Putamen (tissue), 1 donor: ENCODE results near the gene GNA14.
"Not testable (repeated sequence)": the region's sequence is repeated elsewhere in the genome, so short reads cannot be mapped to it uniquely, and the experiment has no call there.

ENCODE experiments used
- DNase-seq: peaks from one replicate; pipeline ENCODE4 v3.0.0-alpha.2; 2016; ENCODE audit warnings: low spot score

GNA14 gene

GRCh38 chr9:77449240-77450084, 198.7 kb downstream of the GNA14 start:
- no peak for DNase-seq

- DNase-seq = no peak
Observed at GRCh38 chr9:77447646-77448045, 200.5 kb downstream of the GNA14 start.

GRCh38 chr9:77442436-77442835, 205.7 kb downstream of the GNA14 start:
- no peak for DNase-seq

- not testable (repeated sequence) for DNase-seq
Observed at GRCh38 chr9:77441124-77441523, 207.0 kb downstream of the GNA14 start.

GRCh38 chr9:77440057-77440456, 208.1 kb downstream of the GNA14 start:
- DNase-seq = peak; percentile 28

DNA sequence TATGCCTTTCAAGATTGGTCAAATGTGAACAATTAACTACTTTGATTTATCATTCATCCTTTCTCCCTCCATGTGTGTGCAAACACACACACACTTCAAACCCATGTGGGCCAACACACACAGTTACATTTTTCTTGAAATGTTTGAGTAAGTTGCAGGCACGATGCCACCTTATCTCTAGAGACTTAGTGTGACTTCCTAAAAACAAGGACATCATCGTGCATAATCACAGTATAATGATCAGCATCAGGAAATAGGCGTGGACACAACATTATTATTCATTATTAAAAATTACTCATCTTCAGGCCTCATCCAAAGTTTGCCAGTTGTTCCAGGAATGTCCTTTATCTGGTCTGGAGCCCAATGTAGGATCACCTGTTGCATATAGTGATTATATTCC, 209.5 kb downstream of the GNA14 start:
- DNase-seq = no peak

GRCh38 chr9:77435688-77436087, 212.4 kb downstream of the GNA14 start:
- DNase-seq = no peak

GRCh38 chr9:77435277-77435676, 212.8 kb downstream of the GNA14 start:
- no peak for DNase-seq

DNA sequence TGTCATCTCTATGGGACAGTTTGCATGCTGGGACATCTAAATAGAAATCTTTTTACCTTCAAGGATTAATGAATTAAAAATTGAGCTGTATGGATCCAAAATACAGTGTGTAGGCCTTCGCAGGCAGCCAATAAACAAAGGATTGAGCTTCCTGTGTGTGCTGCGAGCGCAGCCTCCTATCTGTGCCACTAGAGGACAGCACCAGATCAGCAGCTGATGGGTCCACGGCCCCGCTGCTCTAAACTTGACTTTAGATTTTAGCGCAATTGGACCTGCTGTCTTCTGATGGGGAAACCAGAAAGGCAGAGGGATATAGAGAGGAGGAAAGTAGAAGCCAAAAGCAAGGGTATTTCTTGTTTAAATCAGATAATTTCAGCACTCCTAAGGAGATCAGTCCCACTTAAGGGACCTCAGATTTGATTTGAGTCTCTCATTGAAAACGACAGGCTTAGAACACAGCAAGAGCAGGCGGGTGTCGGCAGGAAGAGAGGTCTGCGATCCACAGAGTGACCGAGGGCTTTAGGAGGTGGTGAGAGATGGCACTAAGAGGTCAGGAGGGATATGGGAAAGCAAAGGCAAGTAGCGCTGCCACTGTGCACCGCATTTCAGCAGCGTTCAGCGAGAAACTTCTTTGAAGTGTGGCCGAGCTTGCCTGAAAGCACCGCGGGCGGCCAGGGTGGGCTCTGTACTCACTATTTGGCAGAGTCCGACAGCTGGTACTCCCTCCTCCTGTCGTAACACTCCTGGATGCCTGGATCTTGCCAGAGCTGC, 214.3 kb downstream of the GNA14 start:
- DNase-seq = peak; percentile 74

DNA sequence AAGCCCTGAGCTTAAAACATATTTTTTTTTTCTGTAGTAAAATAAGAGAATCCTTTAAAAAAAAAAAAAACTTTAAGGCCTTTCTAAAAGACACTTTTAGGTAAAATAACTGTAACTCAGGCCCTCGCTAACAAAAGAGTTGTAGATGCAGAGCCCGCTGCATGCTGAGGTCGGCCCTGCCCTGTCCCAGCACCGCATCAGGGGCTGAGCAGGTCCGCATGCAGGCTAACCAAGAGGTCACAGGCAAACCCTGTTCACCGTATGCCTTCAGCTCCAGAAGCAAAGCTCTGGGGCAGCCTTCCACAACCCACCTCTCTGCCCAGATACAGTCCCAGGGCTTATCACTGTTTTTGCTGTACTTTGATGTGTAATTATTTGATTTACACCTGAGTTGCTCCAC, 216.1 kb downstream of the GNA14 start:
- DNase-seq = no peak

- no peak for DNase-seq
Observed at GRCh38 chr9:77429928-77430327, 218.2 kb downstream of the GNA14 start.

DNA sequence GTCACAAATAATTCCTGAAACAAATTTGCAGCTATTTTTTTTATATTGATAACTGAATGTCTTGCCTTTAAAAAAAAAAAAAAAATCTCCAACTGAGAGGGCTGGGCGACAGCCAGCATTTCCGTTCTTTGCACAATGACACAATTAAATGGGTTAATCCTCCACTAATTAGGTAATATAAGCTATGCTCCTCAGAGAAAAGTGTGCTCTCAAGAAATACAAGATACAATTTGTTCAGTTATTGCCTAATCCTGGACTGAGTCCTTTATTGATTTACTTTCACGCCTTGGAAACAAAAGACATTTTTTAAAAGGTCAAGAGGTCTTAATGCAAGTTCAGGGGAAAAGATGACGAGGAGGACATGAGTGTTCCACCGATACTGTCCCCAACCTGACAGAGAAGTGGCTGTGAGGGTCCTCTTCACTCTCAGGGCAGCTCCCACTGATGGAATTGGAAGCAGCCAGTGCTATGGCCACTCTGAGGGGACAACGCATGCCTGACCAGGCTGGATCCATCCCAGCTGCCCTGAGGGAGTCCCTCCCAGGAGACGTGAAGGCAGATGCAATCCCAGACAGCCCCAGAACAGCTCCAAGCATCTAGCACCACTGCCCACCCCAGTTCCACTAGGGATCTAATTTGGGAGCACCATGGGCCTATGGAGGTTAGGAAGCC, 220.7 kb downstream of the GNA14 start:
- no peak for DNase-seq

DNA sequence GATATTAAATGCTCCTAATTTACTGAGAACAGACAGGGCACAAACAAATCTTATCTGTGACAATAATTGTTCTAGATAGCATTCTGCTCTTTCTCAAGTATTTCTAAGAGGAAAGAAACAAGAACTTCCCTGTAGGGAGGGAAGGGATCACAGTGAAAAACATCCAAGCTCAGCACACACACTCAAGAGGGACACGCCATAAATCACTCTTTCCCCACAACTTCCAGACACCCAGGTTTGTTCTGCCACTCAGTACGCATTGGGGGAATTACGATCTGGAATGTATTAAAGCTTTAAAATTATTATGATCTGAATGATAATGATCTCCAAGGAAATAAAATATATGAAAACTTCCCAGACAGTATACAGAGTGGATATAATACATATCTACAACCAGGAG, 221.4 kb downstream of the GNA14 start:
- DNase-seq = no peak

DNA sequence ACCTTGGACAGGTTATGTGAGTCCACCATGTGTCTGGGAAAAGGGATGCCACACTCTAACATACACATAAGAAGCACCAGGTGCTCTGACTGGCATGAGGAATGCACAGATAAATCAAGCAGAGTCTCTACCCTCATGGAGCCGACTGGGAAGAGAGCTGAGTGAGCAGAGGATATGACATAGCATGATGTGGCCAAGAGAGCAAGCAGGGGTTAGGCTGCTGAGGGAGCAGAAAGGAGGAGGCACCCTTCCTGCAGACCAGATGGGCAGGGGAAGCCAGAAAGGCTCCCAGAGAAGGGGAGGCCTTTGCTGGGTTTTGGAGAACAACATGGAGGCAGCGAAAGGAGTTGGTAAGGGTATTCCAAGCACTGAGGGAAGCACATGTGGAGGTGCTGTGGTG, 223.1 kb downstream of the GNA14 start:
- DNase-seq = no peak

DNA sequence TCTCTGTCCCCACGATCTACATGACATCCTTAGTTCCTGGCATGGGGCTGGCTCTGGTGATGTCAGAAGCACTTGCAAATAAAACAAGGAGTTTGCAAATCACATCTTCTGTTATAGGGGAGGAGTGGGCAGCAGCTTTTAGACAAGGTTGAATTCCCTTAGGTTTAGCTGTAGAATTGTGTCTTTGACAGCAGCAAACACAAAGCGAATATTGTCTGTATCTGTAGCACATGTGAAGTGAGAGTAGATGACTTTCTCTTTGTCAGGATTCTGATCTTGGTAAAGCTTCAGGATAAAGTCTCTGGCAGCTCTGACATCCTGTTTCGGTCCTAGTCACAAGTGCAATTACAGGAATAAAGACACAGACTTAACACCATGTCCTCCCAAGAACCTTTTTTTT, 224.3 kb downstream of the GNA14 start:
- DNase-seq = no peak

- no peak for DNase-seq
Observed at GRCh38 chr9:77422969-77423368, 225.2 kb downstream of the GNA14 start.

DNA sequence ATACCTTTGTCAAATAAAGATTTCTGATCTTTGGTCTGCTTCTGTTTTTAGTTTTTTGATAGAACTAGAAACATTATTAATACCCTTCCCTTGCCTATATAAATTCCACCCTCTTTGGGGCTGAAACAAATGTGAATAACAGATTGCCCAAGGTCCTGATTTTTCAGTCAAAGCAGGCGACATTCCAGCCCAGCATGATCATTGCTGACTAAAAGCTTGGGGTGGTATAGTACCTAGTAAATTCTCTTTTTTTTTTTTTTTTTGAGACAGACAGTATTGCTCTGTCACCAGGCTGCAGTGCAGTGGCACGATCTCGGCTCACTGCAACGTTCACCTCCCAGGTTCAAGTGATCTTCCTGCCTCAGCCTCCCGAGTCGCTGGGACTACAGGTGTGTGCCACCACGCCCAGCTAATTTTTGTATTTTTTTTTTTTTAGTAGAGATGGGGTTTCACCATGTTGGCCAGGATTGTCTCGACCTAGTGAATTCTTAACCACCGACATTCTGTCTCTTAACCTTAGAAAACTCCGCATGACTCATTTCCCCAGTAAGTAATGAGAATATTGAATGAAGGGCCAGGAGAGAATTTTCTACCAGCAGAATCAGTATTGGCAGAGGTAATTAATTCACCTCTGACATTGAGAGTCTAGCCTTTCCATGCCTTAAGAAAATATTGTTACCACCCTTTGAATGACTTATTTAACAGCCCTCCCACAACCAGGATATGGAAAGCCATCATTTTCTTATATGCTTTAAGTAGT, 226.4 kb downstream of the GNA14 start:
- DNase-seq = no peak

DNA sequence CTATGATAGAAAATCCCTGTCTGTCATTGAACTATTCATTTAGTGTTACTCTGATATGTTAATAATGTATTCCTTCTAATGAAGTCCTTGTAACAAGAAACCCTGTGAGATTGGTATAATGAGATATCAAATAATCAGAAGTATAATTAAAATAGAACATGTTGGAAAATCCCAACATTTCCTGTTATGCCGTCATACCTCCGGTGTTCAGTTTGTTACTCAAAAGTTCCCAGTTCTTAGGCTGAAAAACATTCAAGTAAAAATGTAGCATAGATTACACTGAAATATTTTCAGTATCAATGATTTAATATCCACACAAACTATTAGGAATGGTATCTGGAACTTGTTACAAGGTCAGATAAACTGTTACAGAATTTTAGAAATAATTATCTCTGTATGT, 227.5 kb downstream of the GNA14 start:
- no peak for DNase-seq

- no peak for DNase-seq
Observed at GRCh38 chr9:77418226-77418625, 229.9 kb downstream of the GNA14 start.

DNA sequence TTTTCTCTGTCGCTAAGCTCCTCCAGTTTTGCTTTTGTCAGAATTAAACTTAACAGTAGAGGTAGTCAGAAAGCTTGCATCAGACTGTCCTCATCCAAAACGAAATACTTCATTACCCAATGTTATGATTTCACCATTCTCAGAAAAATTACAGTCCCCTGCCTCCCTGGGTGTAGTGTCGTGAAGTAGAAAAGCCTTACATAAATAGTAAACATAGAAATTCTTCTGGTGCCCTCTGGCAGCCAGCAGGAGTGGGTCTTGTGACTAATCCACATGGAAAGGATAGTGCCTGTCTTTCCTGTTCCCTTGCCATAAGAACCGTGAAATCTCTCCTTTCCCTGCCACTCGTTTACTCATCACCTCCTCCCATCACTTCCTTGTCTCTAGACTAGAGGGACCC, 230.6 kb downstream of the GNA14 start:
- no peak for DNase-seq

DNA sequence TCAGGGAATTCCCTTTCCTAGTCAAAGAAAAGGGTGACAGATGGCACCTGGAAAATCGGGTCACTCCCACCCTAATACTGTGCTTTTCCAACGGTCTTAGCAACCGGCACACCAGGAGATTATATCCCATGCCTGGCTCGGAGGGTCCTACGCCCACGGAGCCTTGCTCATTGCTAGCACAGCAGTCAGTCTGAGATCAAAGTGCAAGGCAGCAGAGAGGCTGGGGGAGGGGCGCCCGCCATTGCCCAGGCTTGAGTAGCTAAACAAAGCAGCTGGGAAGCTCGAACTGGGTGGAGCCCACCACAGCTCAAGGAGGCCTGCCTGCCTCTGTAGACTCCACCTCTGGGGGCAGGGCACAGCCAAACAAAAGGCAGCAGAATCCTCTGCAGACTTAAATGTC, 239.6 kb downstream of the GNA14 start:
- not testable (repeated sequence) for DNase-seq

DNA sequence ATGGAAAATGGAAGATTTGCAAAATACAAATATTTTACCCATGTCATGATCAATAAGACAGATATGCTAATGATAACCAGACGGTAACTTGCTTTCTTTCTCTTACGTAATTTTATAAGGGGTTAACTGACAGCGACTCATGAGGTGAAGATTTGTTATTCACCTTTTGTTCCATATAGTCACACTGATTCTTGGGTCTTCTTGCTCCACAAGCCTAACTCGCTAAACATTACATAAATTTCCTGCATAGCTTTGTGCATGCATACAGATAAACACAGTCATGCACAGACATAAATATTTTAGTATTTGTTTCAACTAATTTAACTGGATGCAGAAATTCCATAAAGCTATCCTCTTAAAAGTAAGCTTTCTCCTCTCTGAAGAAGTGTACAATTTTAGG, 244.9 kb downstream of the GNA14 start:
- no peak for DNase-seq
